Measurements from ENCODE around the gene COL23A1. TPM values are rescaled to one million over a fixed set of nuclear protein-coding genes. Genes with fewer than 3 reads are reported as not detected.
"Not testable (repeated sequence)": the region's sequence is repeated elsewhere in the genome, so short reads cannot be mapped to it uniquely, and the experiment has no call there.

The COL23A1 gene
- total RNA-seq, 1 donor = 0.10 TPM

DNA sequence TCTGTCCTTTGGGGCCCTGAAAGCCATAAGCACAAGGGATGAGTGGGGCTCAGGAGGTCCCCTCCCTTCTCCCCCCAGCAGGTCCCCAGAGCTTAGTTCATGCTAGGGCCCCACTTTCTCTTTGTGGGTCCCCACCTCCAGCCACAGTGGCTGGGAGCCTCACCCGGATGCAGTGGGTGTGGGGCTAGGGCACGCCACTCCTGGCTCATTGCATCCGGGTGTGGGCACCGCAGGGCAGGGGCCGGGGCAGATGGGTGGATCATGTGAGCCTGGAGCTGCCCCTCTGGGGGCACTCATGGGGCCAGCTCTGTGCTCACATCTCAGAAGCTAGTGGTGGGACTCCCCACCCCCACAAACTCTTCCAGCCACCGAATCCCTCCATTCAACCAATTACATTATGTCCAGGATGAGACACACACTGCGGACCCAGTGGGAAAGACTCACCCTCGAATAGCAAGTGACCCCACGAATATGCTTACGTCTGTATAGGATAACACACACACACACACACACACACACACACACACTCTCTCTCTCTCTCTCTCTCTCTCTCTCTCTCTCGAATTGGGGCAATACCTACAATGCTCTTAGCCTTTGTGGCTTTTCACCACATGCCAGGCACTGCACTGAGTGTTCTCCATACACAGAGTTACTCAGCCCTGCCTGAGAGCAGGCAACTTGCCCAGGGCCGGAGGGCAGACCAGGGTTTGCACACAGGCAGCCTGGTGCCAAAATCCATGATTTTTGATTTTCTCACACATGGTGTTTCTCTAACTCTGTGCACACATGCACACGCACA is 340.8 kb downstream of the COL23A1 start:
- Histone ChIP-seq H3K27me3 (ENCODE audit: insufficient read depth, low read length) (no peaks in the 10 kb centered on the region), H3K4me1 (ENCODE audit: insufficient read depth, low read length) (peaks cover 23% of the 10 kb centered on the region), H3K4me3 (ENCODE audit: low read length) (no peak overlapping the region), H3K9me3 (ENCODE audit: low read depth, low read length) (no peaks in the 10 kb centered on the region)

DNA sequence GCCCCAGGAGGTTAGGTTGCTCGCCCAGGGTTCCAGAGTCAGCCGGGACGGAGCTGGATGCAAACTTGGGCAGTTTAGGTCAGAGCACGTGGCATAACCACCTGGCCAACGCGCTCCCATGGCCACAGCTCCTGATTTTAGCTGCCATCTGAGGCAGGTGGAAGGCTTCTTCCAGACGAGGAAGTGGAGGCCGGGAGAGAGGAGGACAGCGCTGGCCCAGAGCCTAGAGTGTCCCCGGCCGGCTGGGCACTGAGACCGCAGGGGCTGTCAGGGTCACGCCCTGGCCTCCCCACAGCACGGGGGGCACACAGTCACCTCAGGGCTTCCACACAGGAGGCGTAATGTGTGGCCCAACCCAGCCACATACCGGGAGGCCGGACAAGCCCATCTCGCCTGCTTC is 341.4 kb downstream of the COL23A1 start:
- H3K9me3 ChIP-seq (ENCODE audit: low read depth, low read length) = no peaks in the 10 kb centered on the region
- no peaks in the 10 kb centered on the region for H3K27me3 ChIP-seq (ENCODE audit: insufficient read depth, low read length)
- H3K4me1 ChIP-seq (ENCODE audit: insufficient read depth, low read length) = peaks cover 26% of the 10 kb centered on the region
- no peak overlapping the region for H3K4me3 ChIP-seq (ENCODE audit: low read length)

DNA sequence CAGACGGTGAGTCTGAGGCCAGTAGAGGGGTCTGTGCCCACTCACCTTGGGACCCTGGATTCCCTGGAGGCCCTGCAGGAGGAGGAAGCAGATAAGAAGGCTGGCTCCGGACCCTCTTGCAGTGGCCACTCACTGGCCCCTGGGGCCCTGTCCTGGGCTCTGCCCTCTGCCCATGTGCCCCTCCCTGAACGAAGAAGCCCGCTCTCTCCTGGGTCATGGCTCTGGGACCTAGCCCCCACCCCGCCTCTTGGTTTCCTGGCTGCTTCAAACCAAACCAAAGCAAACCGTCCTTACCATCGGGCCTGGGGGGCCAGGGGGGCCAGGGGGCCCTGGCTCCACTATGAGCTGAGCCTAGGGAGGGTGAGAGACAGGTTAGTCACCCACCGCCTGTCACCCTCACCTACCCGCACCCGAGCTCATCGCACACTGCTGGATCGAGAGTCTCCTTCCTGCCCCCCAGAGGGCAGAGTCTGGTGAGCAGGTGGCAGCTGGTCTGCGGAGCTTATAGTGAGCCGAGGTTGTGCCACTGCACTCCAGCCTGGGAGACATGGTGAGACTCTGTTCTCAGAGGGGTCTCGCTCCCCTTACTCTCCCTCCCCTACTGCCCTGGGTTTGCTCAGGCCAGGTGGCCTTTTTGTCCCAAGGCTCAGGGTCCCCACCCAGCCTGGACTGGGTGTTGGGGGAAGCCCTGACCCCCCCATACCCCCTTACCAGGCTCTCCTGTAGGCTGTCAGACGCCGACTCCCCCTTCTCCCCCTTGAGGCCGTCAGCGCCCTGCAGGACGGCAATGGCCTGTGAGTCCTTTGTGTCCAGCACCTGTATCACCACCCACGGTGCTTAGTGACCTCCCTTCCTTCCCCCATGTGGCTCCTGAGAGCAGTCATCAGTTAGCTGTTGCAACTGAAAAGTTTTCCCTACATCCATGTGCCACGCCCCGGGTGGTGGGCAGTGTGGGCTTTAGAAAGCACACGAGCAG is 342.4 kb downstream of the COL23A1 start:
- H3K4me1 ChIP-seq (ENCODE audit: insufficient read depth, low read length) = peaks cover 28% of the 10 kb centered on the region
- H3K27me3 ChIP-seq (ENCODE audit: insufficient read depth, low read length) = no peaks in the 10 kb centered on the region
- no peaks in the 10 kb centered on the region for H3K9me3 ChIP-seq (ENCODE audit: low read depth, low read length)
- H3K4me3 ChIP-seq (ENCODE audit: low read length) = no peak overlapping the region

DNA sequence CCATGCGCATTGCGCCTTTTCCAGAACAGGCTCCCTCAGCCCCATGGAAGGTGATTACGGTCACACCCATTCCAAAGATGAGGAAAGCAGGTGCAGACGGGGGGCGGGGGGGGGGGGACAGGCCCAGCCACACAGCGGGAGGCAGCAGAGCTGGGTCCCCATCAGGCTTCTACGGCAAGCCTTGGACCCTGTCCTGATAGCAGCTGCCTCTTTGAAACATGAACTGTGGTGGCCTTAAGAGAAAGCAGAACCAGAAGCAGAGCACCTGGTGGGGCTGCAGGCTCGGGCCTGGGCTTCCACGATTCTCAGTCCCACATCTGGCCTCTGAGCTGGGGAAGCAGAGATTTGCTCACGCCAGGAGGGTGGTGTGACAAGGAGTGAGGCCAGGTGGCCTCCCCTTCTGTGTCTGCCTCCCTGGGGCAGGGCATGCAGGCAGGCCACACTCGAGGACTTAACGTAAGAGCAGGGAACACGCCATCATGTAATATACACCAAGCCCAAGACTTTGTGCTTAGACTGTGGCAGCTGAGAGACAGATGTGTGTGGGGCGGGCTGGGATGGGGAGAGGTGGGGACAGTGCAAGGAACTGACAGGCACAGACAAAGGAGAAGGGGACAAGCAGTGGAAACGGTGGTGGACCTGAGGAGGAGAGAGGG is 343.4 kb downstream of the COL23A1 start:
- Histone ChIP-seq H3K27me3 (ENCODE audit: insufficient read depth, low read length) (no peaks in the 10 kb centered on the region), H3K4me1 (ENCODE audit: insufficient read depth, low read length) (peaks cover 38% of the 10 kb centered on the region)

GRCh38 chr5:178245389-178245788 is 344.8 kb downstream of the COL23A1 start:
- Histone ChIP-seq H3K4me3 (ENCODE audit: low read length) (no peak overlapping the region), H3K9me3 (ENCODE audit: low read depth, low read length) (no peaks in the 10 kb centered on the region), H3K27me3 (ENCODE audit: insufficient read depth, low read length) (no peaks in the 10 kb centered on the region), H3K4me1 (ENCODE audit: insufficient read depth, low read length) (peaks cover 52% of the 10 kb centered on the region)

More for the DNA sequence above, 343.4 kb downstream of the COL23A1 start:
- H3K9me3 ChIP-seq (ENCODE audit: low read depth, low read length) = no peaks in the 10 kb centered on the region
- no peak overlapping the region for H3K4me3 ChIP-seq (ENCODE audit: low read length)

GRCh38 chr5:178244576-178244975 is 345.6 kb downstream of the COL23A1 start:
- Histone ChIP-seq H3K27me3 (ENCODE audit: insufficient read depth, low read length) (no peaks in the 10 kb centered on the region), H3K4me1 (ENCODE audit: insufficient read depth, low read length) (peaks cover 53% of the 10 kb centered on the region), H3K9me3 (ENCODE audit: low read depth, low read length) (no peaks in the 10 kb centered on the region), H3K4me3 (ENCODE audit: low read length) (no peak overlapping the region)

DNA sequence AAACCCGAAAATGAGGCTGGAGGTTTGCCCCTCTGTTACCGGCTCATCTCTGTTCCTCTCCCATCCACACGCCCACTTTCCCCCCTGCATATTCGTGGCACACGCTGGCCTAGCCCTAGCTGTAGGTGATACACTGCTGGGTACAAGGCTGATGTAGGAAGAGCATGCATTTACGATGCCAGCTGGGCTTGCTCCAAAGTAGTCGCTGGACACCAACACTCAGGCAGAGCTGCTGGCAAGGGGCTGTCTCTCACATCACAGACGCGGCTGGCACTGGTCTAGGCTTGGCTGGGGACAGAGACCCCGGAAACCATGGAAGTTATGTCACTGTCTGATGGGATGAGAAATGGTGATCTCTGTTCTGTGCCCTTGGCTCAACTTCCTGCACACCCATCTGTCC is 347.8 kb downstream of the COL23A1 start:
- Histone ChIP-seq H3K4me1 (ENCODE audit: insufficient read depth, low read length) (peaks cover 63% of the 10 kb centered on the region), H3K27me3 (ENCODE audit: insufficient read depth, low read length) (no peaks in the 10 kb centered on the region), H3K4me3 (ENCODE audit: low read length) (no peak overlapping the region), H3K9me3 (ENCODE audit: low read depth, low read length) (no peaks in the 10 kb centered on the region)

GRCh38 chr5:178241688-178242231 is 348.4 kb downstream of the COL23A1 start:
- Histone ChIP-seq H3K9me3 (ENCODE audit: low read depth, low read length) (no peaks in the 10 kb centered on the region), H3K4me3 (ENCODE audit: low read length) (no peak overlapping the region), H3K27me3 (ENCODE audit: insufficient read depth, low read length) (no peaks in the 10 kb centered on the region), H3K4me1 (ENCODE audit: insufficient read depth, low read length) (peaks cover 69% of the 10 kb centered on the region)

GRCh38 chr5:178241231-178241663 is 348.9 kb downstream of the COL23A1 start:
- no peaks in the 10 kb centered on the region for H3K27me3 ChIP-seq (ENCODE audit: insufficient read depth, low read length)
- peaks cover 75% of the 10 kb centered on the region for H3K4me1 ChIP-seq (ENCODE audit: insufficient read depth, low read length)
- no peaks in the 10 kb centered on the region for H3K9me3 ChIP-seq (ENCODE audit: low read depth, low read length)
- no peak overlapping the region for H3K4me3 ChIP-seq (ENCODE audit: low read length)

GRCh38 chr5:178240766-178241165 is 349.4 kb downstream of the COL23A1 start:
- no peaks in the 10 kb centered on the region for H3K27me3 ChIP-seq (ENCODE audit: insufficient read depth, low read length)
- no peak overlapping the region for H3K4me3 ChIP-seq (ENCODE audit: low read length)
- no peaks in the 10 kb centered on the region for H3K9me3 ChIP-seq (ENCODE audit: low read depth, low read length)
- peaks cover 78% of the 10 kb centered on the region for H3K4me1 ChIP-seq (ENCODE audit: insufficient read depth, low read length)

GRCh38 chr5:178240341-178240741 is 349.9 kb downstream of the COL23A1 start:
- H3K27me3 ChIP-seq (ENCODE audit: insufficient read depth, low read length) = no peaks in the 10 kb centered on the region
- no peaks in the 10 kb centered on the region for H3K9me3 ChIP-seq (ENCODE audit: low read depth, low read length)
- no peak overlapping the region for H3K4me3 ChIP-seq (ENCODE audit: low read length)
- H3K4me1 ChIP-seq (ENCODE audit: insufficient read depth, low read length) = peaks cover 83% of the 10 kb centered on the region

GRCh38 chr5:178239626-178240301 is 350.4 kb downstream of the COL23A1 start:
- not testable (repeated sequence) for H3K27me3 ChIP-seq (ENCODE audit: insufficient read depth, low read length); H3K9me3 ChIP-seq (ENCODE audit: low read depth, low read length); H3K4me3 ChIP-seq (ENCODE audit: low read length)
- H3K4me1 ChIP-seq (ENCODE audit: insufficient read depth, low read length) = peaks cover 87% of the 10 kb centered on the region

DNA sequence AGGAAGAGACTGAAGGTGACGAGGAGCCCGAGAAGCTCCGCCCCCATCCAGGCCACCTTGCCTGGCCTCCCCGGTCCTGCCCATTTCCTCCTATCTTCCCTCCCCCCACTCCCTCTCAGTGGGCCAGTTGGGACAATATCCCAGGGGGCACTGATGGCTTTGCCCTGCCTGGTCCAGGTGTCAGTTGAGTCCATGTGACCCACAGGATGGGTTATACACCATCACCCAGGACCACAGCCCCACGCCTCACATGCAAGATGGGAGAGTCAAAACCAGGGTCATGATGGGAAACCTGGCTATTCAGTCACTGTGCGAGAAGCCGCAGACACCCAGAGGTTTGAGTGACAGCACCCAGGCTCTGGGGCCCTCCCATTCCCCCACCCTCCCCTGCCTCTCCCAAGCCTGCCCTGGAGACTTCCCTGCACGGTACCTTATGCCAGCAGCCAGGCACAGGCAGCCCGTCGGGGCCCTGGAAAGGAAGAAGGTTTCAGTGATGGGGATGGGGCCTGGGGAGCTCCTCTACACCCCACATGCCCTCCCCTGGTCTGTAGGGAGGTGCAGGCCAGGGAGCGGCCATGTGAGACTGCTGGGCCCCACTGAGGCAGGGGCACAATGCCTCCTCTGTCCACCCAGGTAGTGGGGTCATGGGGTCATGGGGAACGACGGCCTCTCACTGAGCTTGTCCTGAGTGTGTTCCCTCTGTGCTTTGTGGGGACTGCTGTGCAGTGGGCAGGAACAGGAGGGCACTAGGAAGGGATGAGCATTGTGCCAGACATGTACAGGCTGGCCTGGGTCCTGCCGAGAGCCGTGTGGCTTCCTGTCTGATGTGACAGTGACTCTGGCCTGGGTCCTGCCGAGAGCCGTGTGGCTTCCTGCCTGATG is 351.2 kb downstream of the COL23A1 start:
- Histone ChIP-seq H3K9me3 (ENCODE audit: low read depth, low read length) (no peaks in the 10 kb centered on the region), H3K4me3 (ENCODE audit: low read length) (no peak overlapping the region), H3K27me3 (ENCODE audit: insufficient read depth, low read length) (no peaks in the 10 kb centered on the region), H3K4me1 (ENCODE audit: insufficient read depth, low read length) (peaks cover 87% of the 10 kb centered on the region)
